ENCODE results near the gene PDE8A. TPM values are rescaled to one million over a fixed set of nuclear protein-coding genes. Genes with fewer than 3 reads are reported as not detected.

PDE8A gene
- total and polyA plus RNA-seq, 10 of the 15 experiments (the other 5 are each of a cell fraction or from before 2014, with no cell fraction given), result 6.7 to 69.2 (median 27.2) TPM

GRCh38 chr15:85029221-85029620, 47.6 kb downstream of the PDE8A start:
- Histone ChIP-seq H2AFZ (ENCODE audit: control insufficient read depth, low read depth, low read length) (no peak overlapping the region), H3K9ac (ENCODE audit: control insufficient read depth, insufficient read depth, low read length) (no peak overlapping the region), H3K4me3 (no peak overlapping the region), H4K20me1 (ENCODE audit: control insufficient read depth, insufficient read depth) (no peaks in the 10 kb centered on the region), H3K27me3 (replicated peaks in 1 of 2; ENCODE audit: control insufficient read depth in 2 of 2, insufficient read depth in 2 of 2, low read length in 1 of 2) (no peaks in the 10 kb centered on the region), H3K9me3 (replicated peaks; ENCODE audit: control insufficient read depth, insufficient read depth, low read length) (no peaks in the 10 kb centered on the region), H3K4me1 (ENCODE audit: control insufficient read depth, insufficient read depth, low read length) (peaks cover 37% of the 10 kb centered on the region), H3K36me3 (ENCODE audit: control insufficient read depth in 2 of 2, insufficient read depth in 2 of 2, low read length in 1 of 2) (no peaks in the 10 kb centered on the region), H3K4me2 (ENCODE audit: control insufficient read depth, insufficient read depth) (peak overlapping the region; percentile 17; the same call in 1 of the 2 replicates), H3K27ac (ENCODE audit: control insufficient read depth, insufficient read depth) (no peak overlapping the region), H3K79me2 (ENCODE audit: control insufficient read depth, insufficient read depth, low read length) (peaks cover 54% of the 10 kb centered on the region)
- SMC1A ChIA-PET (ENCODE audit: uncharacterized antibody, unreplicated experiment), result interaction anchor here (0.9 to 4.3 kb wide), 9 partner anchors 15 to 71 kb away, joined by 3 to 45 read pairs (median 4); partner anchors contain the start of gene PDE8A
- in situ Hi-C loops (cut with MboI) (no loop called here), intact Hi-C loops (cut with micrococcal nuclease; ENCODE audit: unreplicated experiment) (no loop called here)
- 94% methylated on average over 5 of the region's 5 CpGs for WGBS (ENCODE audit: insufficient coverage, insufficient replicate concordance, low lambda C conversion rate, missing lambda C conversion rate)
- FAIRE-seq, result no peak
- DNase-seq (ENCODE audit: low read depth, low spot score), result no peak
- no TSS peak for BruUV-seq (replicated peaks)
- TF ChIP-seq ZBTB40 (IDR thresholded peaks at IDR 0.05; ENCODE audit: borderline replicate concordance), result peak; percentile 46; the same call in 1 of the 2 replicates
- TF ChIP-seq PBX3 (IDR thresholded peaks at IDR 0.05; ENCODE audit: insufficient replicate concordance, low read depth, low read length), result no peak
- RAD21 ChIA-PET (ENCODE audit: unreplicated experiment), result interaction anchor here (0.8 to 1.3 kb wide), 4 partner anchors 8 to 50 kb away, joined by 3 to 6 read pairs (median 4); no protein-coding TSS in a partner anchor
- CTCF ChIA-PET, result interaction anchor here (0.7 to 3.1 kb wide), 9 partner anchors 14 to 44 kb away, joined by 3 to 17 read pairs (median 5); no protein-coding TSS in a partner anchor
- ATAC-seq, result no peak
- POLR2A ChIA-PET, result interaction anchor here (0.8 to 1.5 kb wide), 2 partner anchors 13 to 41 kb away, joined by 4 to 10 read pairs; no protein-coding TSS in a partner anchor
